KMS-11 (cell line): ENCODE data around the gene METTL9.
"Not testable (repeated sequence)": the region's sequence is repeated elsewhere in the genome, so short reads cannot be mapped to it uniquely, and the experiment has no call there.

ENCODE experiments used
- H2AFZ ChIP-seq: fragments of 200-600 bp; sonication (generic); 2 replicates; pipeline ENCODE4 v1.6.1; 2016; ENCODE audit warnings: antibody characterized with exemption, mixed run types, low read depth
- H3K27ac ChIP-seq: fragments of 200-600 bp; sonication (generic); 2 replicates; pipeline ENCODE4 v1.6.1; 2016; ENCODE audit warnings: mild to moderate bottlenecking, mixed run types
- H3K27me3 ChIP-seq: fragments of 200-600 bp; sonication (generic); 2 replicates; pipeline ENCODE4 v1.6.1; 2017; ENCODE audit warnings: mild to moderate bottlenecking, low read depth, mixed run types, moderate library complexity; ENCODE audit not compliant: insufficient read depth
- H3K36me3 ChIP-seq: fragments of 200-600 bp; sonication (generic); 2 replicates; pipeline ENCODE4 v1.6.1; 2017; ENCODE audit warnings: mild to moderate bottlenecking, mixed run types; ENCODE audit not compliant: insufficient read depth
- H3K4me1 ChIP-seq: fragments of 200-600 bp; sonication (generic); 2 replicates; pipeline ENCODE4 v1.6.1; 2016; ENCODE audit warnings: mild to moderate bottlenecking, low read depth, mixed run types; ENCODE audit not compliant: poor library complexity, severe bottlenecking
- H3K4me2 ChIP-seq: fragments of 200-600 bp; sonication (generic); 2 replicates; pipeline ENCODE4 v1.7.0; 2016; ENCODE audit warnings: mild to moderate bottlenecking, mixed run types
- H3K4me3 ChIP-seq: fragments of 200-600 bp; sonication (generic); IDR thresholded peaks from 2 replicates; pipeline ENCODE4 v1.6.1; 2017; ENCODE audit warnings: low read depth, low read length, mixed read lengths; ENCODE audit not compliant: insufficient read depth
- H3K79me2 ChIP-seq: fragments of 200-600 bp; sonication (generic); 2 replicates; pipeline ENCODE4 v1.6.1; 2016; ENCODE audit warnings: low read depth, mixed run types; ENCODE audit not compliant: insufficient read depth
- H3K9ac ChIP-seq: fragments of 200-600 bp; sonication (generic); 2 replicates; pipeline ENCODE4 v1.6.1; 2016; ENCODE audit warnings: mild to moderate bottlenecking, mixed run types
- H4K20me1 ChIP-seq: fragments of 200-600 bp; sonication (generic); 2 replicates; pipeline ENCODE4 v1.6.1; 2016; ENCODE audit warnings: mild to moderate bottlenecking, mixed run types; ENCODE audit not compliant: insufficient read depth
- TF ChIP-seq, protein P1 (sequence below): fragments of 200-600 bp; sonication (generic); conservative IDR thresholded peaks from 2 replicates; pipeline ENCODE4 v1.6.1; 2017; ENCODE audit warnings: low read depth, mild to moderate bottlenecking, antibody characterized with exemption, low read length, moderate library complexity, mixed read lengths

The METTL9 gene

DNA sequence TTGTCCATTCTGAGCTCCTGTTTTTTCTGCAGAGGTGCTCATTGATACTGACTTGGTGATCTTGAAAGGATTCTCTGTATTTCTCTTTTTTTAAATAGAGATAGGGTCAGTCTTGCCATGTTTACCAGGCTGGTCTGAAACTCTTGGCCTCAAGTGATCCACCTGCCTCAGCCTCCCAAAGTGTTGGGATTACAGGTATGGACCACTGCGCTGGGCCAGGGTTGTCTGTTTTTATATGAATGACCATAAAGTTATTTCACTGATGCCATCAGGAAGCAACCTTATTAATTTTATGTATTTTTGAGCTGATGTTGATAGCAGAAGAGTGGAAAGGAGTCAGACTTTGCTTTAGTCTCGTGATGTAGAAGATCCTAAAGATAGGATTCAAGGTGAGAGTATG, 35.7 kb upstream of the METTL9 start:
- Histone ChIP-seq H3K4me3 (no peak overlapping the region), H3K79me2 (no peaks in the 10 kb centered on the region), H3K27ac (no peak overlapping the region), H3K27me3 (no peaks in the 10 kb centered on the region), H3K4me2 (no peak overlapping the region), H3K9ac (no peak overlapping the region), H3K4me1 (no peaks in the 10 kb centered on the region), H2AFZ (no peak overlapping the region), H3K36me3 (no peaks in the 10 kb centered on the region), H4K20me1 (no peaks in the 10 kb centered on the region)
- TF ChIP-seq, protein P1, sequence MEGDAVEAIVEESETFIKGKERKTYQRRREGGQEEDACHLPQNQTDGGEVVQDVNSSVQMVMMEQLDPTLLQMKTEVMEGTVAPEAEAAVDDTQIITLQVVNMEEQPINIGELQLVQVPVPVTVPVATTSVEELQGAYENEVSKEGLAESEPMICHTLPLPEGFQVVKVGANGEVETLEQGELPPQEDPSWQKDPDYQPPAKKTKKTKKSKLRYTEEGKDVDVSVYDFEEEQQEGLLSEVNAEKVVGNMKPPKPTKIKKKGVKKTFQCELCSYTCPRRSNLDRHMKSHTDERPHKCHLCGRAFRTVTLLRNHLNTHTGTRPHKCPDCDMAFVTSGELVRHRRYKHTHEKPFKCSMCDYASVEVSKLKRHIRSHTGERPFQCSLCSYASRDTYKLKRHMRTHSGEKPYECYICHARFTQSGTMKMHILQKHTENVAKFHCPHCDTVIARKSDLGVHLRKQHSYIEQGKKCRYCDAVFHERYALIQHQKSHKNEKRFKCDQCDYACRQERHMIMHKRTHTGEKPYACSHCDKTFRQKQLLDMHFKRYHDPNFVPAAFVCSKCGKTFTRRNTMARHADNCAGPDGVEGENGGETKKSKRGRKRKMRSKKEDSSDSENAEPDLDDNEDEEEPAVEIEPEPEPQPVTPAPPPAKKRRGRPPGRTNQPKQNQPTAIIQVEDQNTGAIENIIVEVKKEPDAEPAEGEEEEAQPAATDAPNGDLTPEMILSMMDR: no peak

DNA sequence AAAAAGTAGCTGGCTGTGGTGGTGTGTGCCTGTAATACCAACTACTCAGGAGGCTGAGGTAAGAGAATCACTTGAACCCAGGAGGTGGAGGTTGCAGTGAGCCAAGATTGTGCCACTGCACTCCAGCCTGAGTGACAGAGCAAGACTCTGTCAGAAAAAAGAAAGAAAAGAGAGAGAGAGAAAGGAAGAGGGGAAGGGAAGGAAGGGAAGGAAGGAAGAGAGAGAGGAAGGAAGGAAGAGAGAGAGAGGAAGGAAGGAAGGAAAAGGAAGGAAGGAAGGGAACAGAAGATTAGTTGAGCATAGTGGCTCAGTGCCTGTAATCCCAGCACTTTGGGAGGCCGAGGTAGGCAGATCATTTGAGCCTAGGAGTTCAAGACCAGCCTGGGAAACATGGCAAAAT, 35.0 kb upstream of the METTL9 start:
- H3K4me2 ChIP-seq, H2AFZ ChIP-seq: not testable (repeated sequence)

DNA sequence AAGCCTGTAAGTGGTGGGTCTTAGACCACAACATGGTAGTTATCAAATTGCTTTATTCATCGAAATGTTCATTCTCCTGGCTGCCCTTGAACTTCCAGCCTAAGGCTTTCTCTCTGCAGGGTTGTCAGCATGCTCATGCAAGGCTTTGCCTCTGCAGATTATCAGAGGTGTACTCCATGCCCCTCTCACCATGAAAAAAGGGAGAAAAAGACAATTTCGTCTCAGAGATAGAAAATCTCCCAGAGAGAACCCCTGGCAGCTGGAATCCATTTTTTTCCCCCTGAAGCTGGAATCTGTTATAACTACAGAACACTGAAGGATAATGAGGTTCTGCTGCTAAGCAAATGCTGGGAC, 33.9 kb upstream of the METTL9 start:
- H3K4me1 ChIP-seq: no peaks in the 10 kb centered on the region
- no peak overlapping the region for H3K4me2 ChIP-seq
- H3K27ac ChIP-seq: no peak overlapping the region
- H3K4me3 ChIP-seq: no peak overlapping the region
- no peaks in the 10 kb centered on the region for H4K20me1 ChIP-seq
- no peaks in the 10 kb centered on the region for H3K36me3 ChIP-seq
- no peak overlapping the region for H2AFZ ChIP-seq
- H3K9ac ChIP-seq: no peak overlapping the region
- H3K79me2 ChIP-seq: no peaks in the 10 kb centered on the region
- H3K27me3 ChIP-seq: no peaks in the 10 kb centered on the region
- TF ChIP-seq, protein P1: no peak

More for the DNA sequence above, 35.0 kb upstream of the METTL9 start:
- H4K20me1 ChIP-seq, H3K4me3 ChIP-seq, H3K36me3 ChIP-seq, H3K4me1 ChIP-seq, H3K79me2 ChIP-seq, H3K27me3 ChIP-seq, H3K9ac ChIP-seq, H3K27ac ChIP-seq: not testable (repeated sequence)

DNA sequence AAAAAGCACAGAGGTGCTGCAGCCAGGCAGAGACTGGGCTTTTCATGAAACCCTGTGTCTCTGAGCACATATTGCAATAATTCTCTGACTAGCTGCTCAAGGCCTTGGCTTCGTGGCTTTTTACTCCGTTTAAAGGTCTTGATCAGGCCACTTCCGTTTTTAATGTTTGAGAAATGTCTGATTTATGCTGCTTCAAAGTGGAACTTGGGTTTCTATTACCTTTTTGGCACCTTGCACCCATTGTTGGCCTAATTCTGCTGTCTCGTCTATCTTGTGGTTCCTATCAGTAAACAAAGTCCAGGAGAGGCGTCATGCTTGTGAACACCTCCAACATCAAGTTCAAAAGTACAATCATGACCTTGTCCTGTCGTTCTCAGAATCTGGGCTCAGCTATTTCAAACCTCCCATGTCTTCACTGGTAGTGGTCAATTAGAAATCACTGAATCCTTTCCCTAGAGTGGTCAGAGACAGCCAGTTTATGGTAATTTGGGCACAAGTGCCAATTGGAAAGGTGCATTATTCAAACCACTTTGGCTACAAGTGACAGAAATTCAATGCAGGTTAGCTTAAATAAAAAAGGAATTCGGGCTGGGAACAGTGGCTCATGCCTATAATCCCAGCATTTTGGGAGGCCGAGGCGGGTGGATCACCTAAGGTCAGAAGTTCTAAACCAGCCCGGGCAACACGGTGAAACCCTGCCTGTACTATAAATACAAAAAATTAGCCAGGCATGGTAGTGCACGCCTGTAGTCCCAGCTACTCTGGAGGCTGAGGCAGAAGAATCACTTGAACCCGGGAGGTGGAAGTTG, 33.3 kb upstream of the METTL9 start:
- Histone ChIP-seq H3K27me3 (no peaks in the 10 kb centered on the region), H3K4me3 (no peak overlapping the region), H3K36me3 (no peaks in the 10 kb centered on the region), H3K4me1 (no peaks in the 10 kb centered on the region), H4K20me1 (no peaks in the 10 kb centered on the region), H2AFZ (no peak overlapping the region), H3K27ac (no peak overlapping the region), H3K4me2 (no peak overlapping the region), H3K9ac (no peak overlapping the region), H3K79me2 (no peaks in the 10 kb centered on the region)
- TF ChIP-seq, protein P1: no peak

DNA sequence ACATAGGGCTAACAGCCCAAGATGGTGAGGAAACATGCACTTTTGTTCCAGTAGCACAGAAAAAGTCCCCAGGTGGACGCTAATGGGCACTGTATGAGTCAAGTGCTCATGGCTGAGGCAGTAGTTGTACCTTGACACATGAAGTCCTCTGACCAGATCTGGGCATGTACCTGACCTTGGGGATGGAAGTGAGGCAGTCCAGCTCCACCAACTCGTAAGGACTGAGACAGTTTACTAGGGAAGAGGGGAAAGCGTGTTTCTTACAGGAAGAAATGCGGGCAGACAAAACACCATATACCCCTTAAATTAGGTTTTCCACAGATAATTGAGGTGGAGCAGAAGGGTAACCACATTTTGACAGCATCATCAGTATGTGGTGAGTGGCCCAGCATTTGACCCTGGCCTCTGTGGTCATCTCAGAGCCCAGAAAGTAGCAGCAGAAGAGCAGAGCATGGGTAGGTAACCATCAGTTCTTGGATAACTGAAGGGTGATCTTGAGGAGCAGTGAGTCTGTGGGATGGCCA, 32.4 kb upstream of the METTL9 start:
- Histone ChIP-seq H3K27me3 (no peaks in the 10 kb centered on the region), H3K9ac (no peak overlapping the region), H3K4me1 (no peaks in the 10 kb centered on the region), H3K79me2 (no peaks in the 10 kb centered on the region), H2AFZ (no peak overlapping the region), H4K20me1 (no peaks in the 10 kb centered on the region), H3K4me2 (no peak overlapping the region), H3K27ac (no peak overlapping the region), H3K4me3 (no peak overlapping the region), H3K36me3 (no peaks in the 10 kb centered on the region)
- TF ChIP-seq, protein P1: no peak

DNA sequence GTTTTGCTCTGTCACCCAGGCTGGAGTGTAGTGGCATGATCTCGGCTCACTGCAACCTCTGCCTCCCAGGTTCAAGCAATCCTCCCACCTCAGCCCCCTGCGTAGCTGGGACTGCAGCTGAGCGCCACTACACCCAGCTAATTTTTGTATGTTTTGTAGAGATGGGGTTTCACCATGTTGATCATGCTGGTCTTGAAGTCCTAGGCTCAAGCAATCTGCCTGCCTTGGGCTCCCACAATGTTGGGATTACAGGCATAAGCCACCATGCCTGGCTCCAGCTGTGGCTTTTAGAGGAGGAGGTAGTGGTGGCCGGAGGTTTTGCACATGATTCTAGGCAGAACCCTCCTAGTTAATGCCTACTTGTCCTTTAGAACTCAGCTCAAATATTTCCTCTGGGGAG, 31.9 kb upstream of the METTL9 start:
- not testable (repeated sequence) for H2AFZ ChIP-seq, H4K20me1 ChIP-seq, H3K27ac ChIP-seq, H3K4me3 ChIP-seq, H3K79me2 ChIP-seq, H3K27me3 ChIP-seq, H3K36me3 ChIP-seq, H3K9ac ChIP-seq, H3K4me2 ChIP-seq, H3K4me1 ChIP-seq
